ENCODE data around the gene DNAH10.

DNA sequence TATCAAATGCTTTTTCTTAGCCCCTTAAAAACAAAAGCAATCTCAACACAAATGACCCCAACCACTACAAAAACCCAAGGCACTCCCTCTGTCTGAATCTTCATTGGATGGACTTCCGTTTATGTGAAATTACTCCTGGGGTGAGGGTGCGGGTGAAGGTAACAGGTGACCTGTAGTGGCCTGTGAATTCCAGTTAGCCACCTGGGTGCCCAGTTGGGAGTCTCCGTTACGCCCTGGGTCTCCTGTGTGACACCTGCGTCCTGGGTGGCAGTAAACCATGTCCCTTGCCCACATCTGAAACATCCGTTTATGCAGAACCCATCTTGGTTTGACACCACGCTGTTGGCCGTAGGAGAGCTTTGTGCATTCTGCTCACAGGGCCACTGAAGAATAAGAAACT is 148.0 kb downstream of the DNAH10 start:
- TF ChIP-seq, protein P1, sequence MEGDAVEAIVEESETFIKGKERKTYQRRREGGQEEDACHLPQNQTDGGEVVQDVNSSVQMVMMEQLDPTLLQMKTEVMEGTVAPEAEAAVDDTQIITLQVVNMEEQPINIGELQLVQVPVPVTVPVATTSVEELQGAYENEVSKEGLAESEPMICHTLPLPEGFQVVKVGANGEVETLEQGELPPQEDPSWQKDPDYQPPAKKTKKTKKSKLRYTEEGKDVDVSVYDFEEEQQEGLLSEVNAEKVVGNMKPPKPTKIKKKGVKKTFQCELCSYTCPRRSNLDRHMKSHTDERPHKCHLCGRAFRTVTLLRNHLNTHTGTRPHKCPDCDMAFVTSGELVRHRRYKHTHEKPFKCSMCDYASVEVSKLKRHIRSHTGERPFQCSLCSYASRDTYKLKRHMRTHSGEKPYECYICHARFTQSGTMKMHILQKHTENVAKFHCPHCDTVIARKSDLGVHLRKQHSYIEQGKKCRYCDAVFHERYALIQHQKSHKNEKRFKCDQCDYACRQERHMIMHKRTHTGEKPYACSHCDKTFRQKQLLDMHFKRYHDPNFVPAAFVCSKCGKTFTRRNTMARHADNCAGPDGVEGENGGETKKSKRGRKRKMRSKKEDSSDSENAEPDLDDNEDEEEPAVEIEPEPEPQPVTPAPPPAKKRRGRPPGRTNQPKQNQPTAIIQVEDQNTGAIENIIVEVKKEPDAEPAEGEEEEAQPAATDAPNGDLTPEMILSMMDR (IDR thresholded peaks at IDR 0.05; ENCODE audit: insufficient read depth, low read length, poor library complexity, severe bottlenecking), result no peak
- TF ChIP-seq EZH2phosphoT487 (conservative IDR thresholded peaks at IDR 0.05; ENCODE audit: low read length), result no peak

Measured in SU-DHL-6 (cell line).